GM21825 (cell line): ENCODE results near the gene FKBP15.
"Not testable (repeated sequence)": the region's sequence is repeated elsewhere in the genome, so short reads cannot be mapped to it uniquely, and the experiment has no call there.

Experiments
- ATAC-seq: cut with Tn5 transposase; IDR thresholded peaks from one replicate; pipeline ENCODE4 v1.9.1; 2021; ENCODE audit warnings: mild to moderate bottlenecking, moderate library complexity; ENCODE audit not compliant: unreplicated experiment

FKBP15 gene

GRCh38 chr9:113221003-113221799 lies at the start of gene FKBP15, which contains the start of gene SLC31A1:
Gene FKBP15, minus strand, starts transcription at chr9:113221277. Its CDS starts 34 bp downstream, at chr9:113221243.
Gene SLC31A1, plus strand, starts transcription at chr9:113221544. Its CDS starts 34,605 bp downstream, at chr9:113256149.
- ATAC-seq = peak; percentile 87

- ATAC-seq = no peak
Observed at GRCh38 chr9:113269871-113270270, 48.8 kb upstream of the FKBP15 start.

GRCh38 chr9:113269355-113269754 lies 48.3 kb upstream of the FKBP15 start:
- no peak for ATAC-seq

- ATAC-seq = no peak
Observed at GRCh38 chr9:113267911-113268566, 47.0 kb upstream of the FKBP15 start.

GRCh38 chr9:113266174-113266573 lies 45.1 kb upstream of the FKBP15 start:
- no peak for ATAC-seq

GRCh38 chr9:113261917-113262671 lies 41.0 kb upstream of the FKBP15 start:
- ATAC-seq = no peak

- no peak for ATAC-seq
Observed at GRCh38 chr9:113258282-113258681, 37.2 kb upstream of the FKBP15 start.

GRCh38 chr9:113257863-113258262 lies 36.8 kb upstream of the FKBP15 start:
- no peak for ATAC-seq

GRCh38 chr9:113255438-113255837 lies 34.4 kb upstream of the FKBP15 start:
- ATAC-seq = no peak

GRCh38 chr9:113254991-113255390 lies 33.9 kb upstream of the FKBP15 start:
- no peak for ATAC-seq

- ATAC-seq = no peak
Observed at GRCh38 chr9:113250807-113251206, 29.7 kb upstream of the FKBP15 start.

GRCh38 chr9:113249661-113250060 lies 28.6 kb upstream of the FKBP15 start:
- ATAC-seq = not testable (repeated sequence)

GRCh38 chr9:113247640-113248039 lies 26.6 kb upstream of the FKBP15 start:
- ATAC-seq = no peak

GRCh38 chr9:113246928-113247327 lies 25.9 kb upstream of the FKBP15 start:
- ATAC-seq = no peak

- no peak for ATAC-seq
Observed at GRCh38 chr9:113245894-113246293, 24.8 kb upstream of the FKBP15 start.

- no peak for ATAC-seq
Observed at GRCh38 chr9:113244556-113244955, 23.5 kb upstream of the FKBP15 start.

- no peak for ATAC-seq
Observed at GRCh38 chr9:113241161-113241560, 20.1 kb upstream of the FKBP15 start.

GRCh38 chr9:113238859-113239232 lies 17.8 kb upstream of the FKBP15 start:
- ATAC-seq = no peak

GRCh38 chr9:113238202-113238858 lies 17.3 kb upstream of the FKBP15 start:
- ATAC-seq = no peak

GRCh38 chr9:113237026-113237425 lies 15.9 kb upstream of the FKBP15 start:
- no peak for ATAC-seq

GRCh38 chr9:113235701-113236255 lies 14.7 kb upstream of the FKBP15 start:
- ATAC-seq = not testable (repeated sequence)
